ENCODE results near the gene LMX1A. TPM values are rescaled to one million over a fixed set of nuclear protein-coding genes. Genes with fewer than 3 reads are reported as not detected.

The LMX1A gene
- total and polyA plus RNA-seq, 9 of the 15 experiments (the other 6 are each of a cell fraction or from before 2014, with no cell fraction given): not detected

- TF ChIP-seq, protein P1, sequence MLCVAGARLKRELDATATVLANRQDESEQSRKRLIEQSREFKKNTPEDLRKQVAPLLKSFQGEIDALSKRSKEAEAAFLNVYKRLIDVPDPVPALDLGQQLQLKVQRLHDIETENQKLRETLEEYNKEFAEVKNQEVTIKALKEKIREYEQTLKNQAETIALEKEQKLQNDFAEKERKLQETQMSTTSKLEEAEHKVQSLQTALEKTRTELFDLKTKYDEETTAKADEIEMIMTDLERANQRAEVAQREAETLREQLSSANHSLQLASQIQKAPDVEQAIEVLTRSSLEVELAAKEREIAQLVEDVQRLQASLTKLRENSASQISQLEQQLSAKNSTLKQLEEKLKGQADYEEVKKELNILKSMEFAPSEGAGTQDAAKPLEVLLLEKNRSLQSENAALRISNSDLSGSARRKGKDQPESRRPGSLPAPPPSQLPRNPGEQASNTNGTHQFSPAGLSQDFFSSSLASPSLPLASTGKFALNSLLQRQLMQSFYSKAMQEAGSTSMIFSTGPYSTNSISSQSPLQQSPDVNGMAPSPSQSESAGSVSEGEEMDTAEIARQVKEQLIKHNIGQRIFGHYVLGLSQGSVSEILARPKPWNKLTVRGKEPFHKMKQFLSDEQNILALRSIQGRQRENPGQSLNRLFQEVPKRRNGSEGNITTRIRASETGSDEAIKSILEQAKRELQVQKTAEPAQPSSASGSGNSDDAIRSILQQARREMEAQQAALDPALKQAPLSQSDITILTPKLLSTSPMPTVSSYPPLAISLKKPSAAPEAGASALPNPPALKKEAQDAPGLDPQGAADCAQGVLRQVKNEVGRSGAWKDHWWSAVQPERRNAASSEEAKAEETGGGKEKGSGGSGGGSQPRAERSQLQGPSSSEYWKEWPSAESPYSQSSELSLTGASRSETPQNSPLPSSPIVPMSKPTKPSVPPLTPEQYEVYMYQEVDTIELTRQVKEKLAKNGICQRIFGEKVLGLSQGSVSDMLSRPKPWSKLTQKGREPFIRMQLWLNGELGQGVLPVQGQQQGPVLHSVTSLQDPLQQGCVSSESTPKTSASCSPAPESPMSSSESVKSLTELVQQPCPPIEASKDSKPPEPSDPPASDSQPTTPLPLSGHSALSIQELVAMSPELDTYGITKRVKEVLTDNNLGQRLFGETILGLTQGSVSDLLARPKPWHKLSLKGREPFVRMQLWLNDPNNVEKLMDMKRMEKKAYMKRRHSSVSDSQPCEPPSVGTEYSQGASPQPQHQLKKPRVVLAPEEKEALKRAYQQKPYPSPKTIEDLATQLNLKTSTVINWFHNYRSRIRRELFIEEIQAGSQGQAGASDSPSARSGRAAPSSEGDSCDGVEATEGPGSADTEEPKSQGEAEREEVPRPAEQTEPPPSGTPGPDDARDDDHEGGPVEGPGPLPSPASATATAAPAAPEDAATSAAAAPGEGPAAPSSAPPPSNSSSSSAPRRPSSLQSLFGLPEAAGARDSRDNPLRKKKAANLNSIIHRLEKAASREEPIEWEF (CRISPR knock-in tag; IDR thresholded peaks at IDR 0.05): no peak
- TF ChIP-seq MIER1 (IDR thresholded peaks at IDR 0.05; ENCODE audit: low read depth) (no peak), USF2 (CRISPR knock-in tag; IDR thresholded peaks at IDR 0.05) (no peak), SRSF3 (IDR thresholded peaks at IDR 0.05; ENCODE audit: insufficient read depth, low read length) (no peak), KLF6 (CRISPR knock-in tag; IDR thresholded peaks at IDR 0.05; ENCODE audit: borderline replicate concordance) (no peak)
- TF ChIP-seq, protein P2, sequence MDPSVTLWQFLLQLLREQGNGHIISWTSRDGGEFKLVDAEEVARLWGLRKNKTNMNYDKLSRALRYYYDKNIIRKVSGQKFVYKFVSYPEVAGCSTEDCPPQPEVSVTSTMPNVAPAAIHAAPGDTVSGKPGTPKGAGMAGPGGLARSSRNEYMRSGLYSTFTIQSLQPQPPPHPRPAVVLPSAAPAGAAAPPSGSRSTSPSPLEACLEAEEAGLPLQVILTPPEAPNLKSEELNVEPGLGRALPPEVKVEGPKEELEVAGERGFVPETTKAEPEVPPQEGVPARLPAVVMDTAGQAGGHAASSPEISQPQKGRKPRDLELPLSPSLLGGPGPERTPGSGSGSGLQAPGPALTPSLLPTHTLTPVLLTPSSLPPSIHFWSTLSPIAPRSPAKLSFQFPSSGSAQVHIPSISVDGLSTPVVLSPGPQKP (CRISPR knock-in tag; IDR thresholded peaks at IDR 0.05): no peak
Observed at GRCh38 chr1:165276314-165276713, 80.2 kb downstream of the LMX1A start (continued).
